GM13977 (cell line): Measurements from ENCODE around the gene TRIM13.
A peak's percentile ranks its signal among the peaks of the same experiment; 100 is the strongest.

Source experiments
- DNase-seq: peaks from one replicate; pipeline ENCODE4 v3.0.0; 2012; ENCODE audit warnings: low spot score
- in situ Hi-C: fragments of 300-500 bp; cut with MboI; formaldehyde crosslinking; loops from one replicate; pipeline ENCODE4 v1.12.0; 2022; ENCODE audit warnings: low sequenced_read_pairs, low pct_unique_long_range_greater_than_20kb, mixed read lengths, inconsistent platforms; ENCODE audit not compliant: unreplicated experiment
- TF ChIP-seq, protein P1 (sequence below): IDR thresholded peaks from 2 replicates; pipeline ENCODE4 v1.5.1; 2012; ENCODE audit warnings: mild to moderate bottlenecking, control low read depth; ENCODE audit not compliant: insufficient read depth; ENCODE audit errors: extremely low read depth, missing control alignments

The TRIM13 gene

DNA sequence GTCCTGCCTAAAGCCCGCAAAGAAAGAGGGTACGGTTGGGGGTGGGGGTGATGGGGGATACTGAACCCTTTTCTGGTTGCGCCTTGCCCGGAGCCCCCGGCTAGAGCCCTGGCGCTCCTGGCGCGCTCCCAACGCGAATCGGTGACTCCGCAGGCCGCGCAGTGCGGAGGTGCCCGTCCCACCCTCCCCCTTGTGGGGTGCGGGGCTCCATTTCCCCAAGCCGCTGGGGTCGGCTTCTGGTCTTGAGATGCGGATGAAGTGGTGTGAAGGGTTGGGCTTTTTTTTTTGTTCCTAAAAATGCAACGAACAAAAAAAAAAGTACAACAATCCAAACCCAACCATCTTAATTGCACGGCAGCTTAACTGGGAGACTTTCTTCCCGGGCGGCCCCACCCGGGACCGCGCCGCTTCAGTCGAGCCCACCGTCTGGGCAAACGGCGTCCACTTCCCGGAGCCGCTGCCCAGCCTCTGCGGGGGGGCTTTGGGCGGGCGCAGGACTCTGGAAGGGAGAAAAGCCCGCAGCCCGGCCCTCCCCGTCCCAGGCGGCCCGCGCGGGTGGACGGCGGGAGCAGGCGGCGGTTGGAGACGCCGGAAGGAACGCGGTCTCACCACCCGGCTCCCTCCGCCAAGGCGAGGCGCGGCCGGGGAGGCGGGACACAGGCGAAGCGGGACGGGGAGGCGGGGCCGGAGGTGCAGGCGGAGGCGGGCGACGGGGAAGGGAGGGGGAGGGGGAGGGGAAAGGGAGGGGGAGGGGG lies 504 bp upstream of the TRIM13 start:
- DNase-seq: peak; percentile 91
- TF ChIP-seq, protein P1, sequence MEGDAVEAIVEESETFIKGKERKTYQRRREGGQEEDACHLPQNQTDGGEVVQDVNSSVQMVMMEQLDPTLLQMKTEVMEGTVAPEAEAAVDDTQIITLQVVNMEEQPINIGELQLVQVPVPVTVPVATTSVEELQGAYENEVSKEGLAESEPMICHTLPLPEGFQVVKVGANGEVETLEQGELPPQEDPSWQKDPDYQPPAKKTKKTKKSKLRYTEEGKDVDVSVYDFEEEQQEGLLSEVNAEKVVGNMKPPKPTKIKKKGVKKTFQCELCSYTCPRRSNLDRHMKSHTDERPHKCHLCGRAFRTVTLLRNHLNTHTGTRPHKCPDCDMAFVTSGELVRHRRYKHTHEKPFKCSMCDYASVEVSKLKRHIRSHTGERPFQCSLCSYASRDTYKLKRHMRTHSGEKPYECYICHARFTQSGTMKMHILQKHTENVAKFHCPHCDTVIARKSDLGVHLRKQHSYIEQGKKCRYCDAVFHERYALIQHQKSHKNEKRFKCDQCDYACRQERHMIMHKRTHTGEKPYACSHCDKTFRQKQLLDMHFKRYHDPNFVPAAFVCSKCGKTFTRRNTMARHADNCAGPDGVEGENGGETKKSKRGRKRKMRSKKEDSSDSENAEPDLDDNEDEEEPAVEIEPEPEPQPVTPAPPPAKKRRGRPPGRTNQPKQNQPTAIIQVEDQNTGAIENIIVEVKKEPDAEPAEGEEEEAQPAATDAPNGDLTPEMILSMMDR: no peak
- in situ Hi-C loops: loop anchor here (25.0 kb wide), 1 partner anchor 541 kb away; no protein-coding TSS in a partner anchor

DNA sequence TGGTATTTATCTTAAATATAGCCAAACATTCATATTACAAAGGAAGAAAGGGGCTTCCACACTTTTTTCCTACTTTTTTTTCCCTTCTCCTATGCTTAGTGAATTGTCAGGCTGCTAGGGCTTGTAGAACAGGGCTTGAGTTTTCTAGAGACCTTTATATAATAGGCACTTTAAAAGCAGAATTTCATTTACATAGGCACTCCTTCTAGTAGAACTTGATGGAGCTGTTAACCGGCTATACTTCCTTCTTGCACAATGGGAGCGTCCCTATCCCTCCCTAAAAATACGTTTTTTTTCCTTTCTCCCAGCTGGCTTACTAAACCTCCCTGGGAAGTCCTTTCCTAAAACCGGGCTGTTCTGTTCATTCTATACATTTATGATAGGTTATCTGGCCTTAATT lies 1.1 kb downstream of the TRIM13 start:
- in situ Hi-C loops: loop anchor here (25.0 kb wide), 1 partner anchor 539 kb away; no protein-coding TSS in a partner anchor
- DNase-seq: no peak
- TF ChIP-seq, protein P1: no peak

DNA sequence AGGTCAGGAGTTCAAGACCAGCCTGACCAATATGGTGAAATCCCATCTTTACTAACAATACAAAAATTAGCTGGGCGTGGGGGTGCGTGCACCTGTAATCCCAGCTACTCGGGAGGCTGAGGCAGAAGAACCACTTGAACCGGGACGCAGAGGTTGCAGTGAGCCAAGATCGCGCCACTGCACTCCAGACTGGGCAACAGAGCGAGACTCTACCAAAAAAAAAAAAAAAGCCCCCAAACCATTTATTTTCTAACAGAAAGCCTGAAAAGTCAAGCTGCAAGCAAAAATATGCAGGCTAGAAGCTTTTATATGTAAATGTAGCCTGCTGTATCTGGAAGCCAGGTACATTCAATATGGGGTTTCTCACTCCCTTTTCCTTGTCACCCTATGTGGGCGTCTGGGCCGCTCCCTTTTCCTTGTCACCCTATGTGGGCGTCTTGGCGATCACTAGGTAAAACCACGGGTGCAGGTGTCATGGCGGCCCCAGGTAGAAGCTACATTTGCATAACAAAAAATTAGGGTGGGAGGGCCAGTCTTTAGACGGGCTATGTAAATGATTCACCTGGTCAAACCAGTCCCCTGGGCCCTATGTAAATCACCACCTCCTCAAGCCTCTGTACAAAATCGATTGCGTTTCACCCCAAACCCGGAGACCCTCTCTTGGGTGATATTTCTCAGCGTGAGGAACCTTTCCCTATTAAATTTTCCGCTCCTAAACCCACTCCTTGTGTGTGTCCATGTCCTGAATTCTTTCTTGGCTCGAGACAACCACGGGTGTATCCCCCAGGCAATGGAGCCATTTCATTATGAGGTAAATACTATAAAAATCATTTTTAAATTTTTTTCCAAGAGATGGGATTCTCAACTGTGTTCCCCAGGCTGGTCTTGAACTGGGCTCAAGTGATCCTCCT lies 2.1 kb downstream of the TRIM13 start:
- in situ Hi-C loops: loop anchor here (25.0 kb wide), 1 partner anchor 538 kb away; no protein-coding TSS in a partner anchor
- no peak for DNase-seq
- TF ChIP-seq, protein P1: no peak

DNA sequence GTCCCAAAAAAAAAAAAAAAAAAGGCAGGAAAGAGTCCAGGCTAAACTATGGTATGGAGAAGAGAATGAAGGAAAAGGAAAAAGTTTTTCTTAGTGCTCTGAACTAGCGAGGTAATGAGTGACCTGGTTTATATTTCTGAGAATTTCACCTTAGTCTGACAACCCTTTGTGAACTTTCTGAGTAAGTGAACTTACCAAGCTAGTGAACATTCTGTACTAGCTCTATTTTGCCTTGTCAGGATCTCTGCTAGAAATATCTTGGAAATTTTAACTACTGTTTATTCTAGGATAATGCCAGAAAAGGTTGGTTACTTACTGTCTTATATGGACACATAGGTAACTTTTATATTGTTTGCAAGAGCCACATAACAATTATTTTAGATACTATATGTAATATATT lies 4.4 kb downstream of the TRIM13 start:
- no peak for DNase-seq
- TF ChIP-seq, protein P1: no peak
- in situ Hi-C loops: no loop called here

DNA sequence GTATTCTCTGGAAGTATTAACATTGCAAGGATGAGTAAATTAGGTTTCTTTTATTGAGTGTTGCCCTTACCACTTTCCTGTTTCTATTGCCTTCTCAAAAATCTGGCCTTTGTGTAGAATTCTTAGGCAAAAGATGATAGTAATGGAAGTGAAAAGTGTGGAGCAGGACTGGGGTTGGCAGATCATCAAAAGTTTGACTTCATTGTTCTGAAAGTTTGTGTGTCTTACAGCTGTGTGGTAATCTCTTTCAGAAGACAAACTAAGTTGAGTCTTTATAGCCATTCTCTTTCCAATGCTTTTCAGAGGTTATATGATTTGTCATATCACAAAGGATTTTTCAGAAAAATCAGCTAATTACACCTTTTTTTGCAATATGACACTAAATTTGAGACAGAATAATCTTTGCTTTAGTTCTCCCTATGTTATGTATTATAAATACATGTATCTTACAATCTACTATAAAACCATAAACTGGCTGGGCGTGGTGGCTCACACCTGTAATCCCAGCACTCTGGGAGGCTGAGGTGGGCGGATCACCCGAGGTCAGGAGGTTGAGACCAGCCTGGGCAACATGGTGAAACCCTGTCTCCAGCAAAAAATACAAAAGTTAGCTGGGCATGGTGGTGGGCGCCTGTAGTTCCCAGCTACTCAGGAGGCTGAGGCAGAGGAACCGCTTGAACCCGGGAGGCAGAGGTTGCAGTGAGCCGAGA lies 9.7 kb downstream of the TRIM13 start:
- in situ Hi-C loops: no loop called here
- no peak for DNase-seq

DNA sequence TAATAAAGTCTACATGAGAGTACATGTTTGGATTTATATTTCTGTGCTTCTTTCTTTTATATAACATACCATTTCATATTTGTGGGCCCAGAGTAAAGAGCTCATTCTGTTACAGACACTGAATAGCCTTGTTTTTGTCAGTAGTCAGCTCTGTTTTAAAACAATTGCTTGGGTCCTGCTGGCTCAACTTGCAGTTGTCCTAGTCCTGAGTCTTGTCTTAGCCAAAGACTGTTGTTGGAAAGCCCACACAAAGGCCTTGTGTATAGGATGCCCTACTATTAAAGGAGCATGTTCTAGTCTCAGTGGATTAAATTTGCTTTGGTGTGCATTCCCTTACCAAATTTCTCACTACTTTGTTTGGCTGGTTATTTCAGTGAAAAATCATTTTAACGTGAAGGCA lies 14.6 kb downstream of the TRIM13 start:
- in situ Hi-C loops: no loop called here
- TF ChIP-seq, protein P1: no peak
- no peak for DNase-seq

More for the DNA sequence above, 9.7 kb downstream of the TRIM13 start:
- TF ChIP-seq, protein P1: no peak
